HG02763 (cell line): ENCODE results near the gene LMTK2.
"Not testable (repeated sequence)": the region's sequence is repeated elsewhere in the genome, so short reads cannot be mapped to it uniquely, and the experiment has no call there.

Experiments
- ATAC-seq: cut with Tn5 transposase; IDR thresholded peaks from one replicate; pipeline ENCODE4 v1.9.1; 2021; ENCODE audit warnings: mild to moderate bottlenecking, moderate library complexity; ENCODE audit not compliant: unreplicated experiment

The LMTK2 gene

DNA sequence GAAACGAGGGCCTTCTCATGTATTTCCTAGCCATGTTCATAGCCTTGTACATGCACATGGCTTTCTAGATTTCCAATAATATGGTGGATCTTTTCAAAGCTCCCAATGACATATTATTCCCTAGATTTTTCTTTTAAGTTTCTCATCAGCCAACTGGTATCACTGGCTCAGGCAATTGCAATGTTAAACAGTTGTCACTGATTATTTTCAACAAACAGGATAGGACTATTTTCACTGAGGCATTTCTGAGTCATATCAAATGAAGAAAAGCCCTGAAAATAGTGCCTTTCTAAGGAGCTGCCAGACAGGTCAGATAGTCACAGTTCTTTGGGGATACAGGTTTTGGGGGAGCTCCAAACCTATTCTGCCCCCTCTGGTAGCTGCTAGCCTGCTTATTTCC lies 4.5 kb upstream of the LMTK2 start:
- ATAC-seq, result no peak

DNA sequence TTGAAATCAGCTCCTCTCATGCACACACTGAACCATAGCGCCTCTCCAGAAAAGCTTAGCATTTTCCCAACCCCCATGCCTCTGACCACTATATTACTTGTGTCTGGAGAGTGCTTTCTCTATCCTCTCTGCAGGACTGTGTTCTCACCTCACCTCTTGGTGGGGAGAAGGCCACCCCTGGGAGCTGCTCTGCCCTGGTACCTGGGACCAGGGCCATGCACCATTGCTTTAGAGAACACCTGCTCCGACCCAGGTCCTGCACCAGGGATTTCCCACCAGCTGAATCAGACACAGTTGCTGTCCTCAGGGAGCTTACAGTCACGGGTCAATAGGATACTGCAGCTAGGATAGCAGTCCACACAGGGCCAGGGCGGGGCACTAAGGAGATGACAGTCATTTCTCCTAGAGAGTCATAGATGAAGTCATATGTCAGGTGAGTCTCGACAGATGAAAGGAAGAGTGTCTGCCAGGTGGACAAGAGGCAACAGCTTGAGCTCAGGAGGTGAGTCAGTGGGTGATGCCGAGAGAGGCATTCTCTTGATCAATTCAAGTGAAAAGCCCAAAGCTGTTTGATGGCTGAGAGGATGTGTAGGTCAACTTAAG lies 619 bp upstream of the LMTK2 start:
- ATAC-seq, result no peak

DNA sequence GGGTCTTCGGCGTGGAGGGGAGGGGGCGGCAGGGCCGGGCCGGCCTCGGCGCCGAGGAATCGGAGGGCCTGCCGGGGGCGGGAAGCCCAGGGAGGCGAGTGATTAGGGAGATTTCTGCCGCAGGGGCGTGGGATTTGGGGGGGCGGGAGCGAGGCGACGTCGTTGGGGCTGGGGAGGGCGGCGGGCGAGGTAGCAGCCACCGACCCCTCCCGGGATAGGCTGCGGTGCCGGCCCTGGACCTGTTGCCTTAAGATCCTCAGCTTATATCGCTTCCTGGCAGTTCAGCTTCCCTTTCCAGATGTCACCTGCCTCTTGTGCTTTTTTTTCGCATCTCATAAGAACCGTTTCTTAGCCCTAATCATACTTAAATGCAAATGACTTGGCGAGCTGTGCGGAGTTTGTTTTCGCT lies 655 bp downstream of the LMTK2 start:
- no peak for ATAC-seq

DNA sequence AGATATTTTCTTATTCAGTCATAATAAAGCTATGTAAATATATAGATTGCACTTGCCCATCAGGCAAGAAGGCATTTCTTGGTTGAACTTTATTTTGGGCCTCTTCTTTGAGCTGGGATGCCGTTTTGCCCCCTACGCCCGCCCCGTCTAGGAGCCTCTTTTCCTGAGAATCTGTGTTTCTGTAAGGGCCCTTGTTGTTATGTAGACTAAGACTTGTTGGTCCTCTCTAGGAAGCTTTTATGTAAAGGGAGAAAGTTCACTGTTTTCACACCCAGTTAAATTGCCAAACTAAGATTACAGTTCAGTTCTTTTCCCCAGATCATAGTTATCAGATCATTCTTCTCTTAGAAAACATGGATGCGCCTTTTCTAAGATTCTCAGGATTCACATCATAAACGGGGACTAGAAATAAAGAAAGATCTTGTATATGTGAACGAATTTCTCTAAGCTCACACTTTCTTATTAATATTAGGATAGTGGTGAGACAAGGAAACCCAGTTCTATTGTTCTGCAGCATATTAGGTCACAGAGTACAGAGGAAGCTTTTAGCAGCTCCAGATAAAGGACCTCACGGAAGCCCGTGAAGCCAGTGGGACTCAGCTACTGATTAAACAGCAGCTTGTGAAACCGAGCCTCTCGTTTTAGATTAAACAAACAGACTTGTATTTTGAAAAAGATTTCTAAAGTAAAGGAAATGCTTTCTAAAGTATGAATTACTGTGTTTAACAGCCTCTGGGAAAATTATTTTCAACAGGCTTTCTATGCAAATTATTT lies 3.8 kb downstream of the LMTK2 start:
- ATAC-seq, result no peak

DNA sequence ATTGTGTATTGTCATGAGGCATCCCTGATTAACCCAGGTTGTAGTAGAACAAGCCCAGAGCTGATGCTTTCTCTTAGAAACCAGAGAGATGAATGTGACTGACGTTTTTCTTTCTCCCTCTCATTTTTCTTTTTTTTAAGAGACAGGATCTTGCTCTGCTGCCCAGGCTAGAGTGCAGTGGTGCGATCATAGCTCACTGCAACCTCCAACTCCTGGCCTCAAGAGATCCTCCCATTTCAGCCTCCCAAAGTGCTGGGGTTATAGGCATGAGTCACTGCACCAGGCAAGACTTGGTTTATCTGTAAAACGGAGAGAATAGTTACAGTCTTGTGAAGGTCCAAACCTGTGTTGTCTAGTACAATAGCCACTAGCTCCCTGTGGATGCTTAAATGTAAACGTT lies 5.4 kb downstream of the LMTK2 start:
- no peak for ATAC-seq

DNA sequence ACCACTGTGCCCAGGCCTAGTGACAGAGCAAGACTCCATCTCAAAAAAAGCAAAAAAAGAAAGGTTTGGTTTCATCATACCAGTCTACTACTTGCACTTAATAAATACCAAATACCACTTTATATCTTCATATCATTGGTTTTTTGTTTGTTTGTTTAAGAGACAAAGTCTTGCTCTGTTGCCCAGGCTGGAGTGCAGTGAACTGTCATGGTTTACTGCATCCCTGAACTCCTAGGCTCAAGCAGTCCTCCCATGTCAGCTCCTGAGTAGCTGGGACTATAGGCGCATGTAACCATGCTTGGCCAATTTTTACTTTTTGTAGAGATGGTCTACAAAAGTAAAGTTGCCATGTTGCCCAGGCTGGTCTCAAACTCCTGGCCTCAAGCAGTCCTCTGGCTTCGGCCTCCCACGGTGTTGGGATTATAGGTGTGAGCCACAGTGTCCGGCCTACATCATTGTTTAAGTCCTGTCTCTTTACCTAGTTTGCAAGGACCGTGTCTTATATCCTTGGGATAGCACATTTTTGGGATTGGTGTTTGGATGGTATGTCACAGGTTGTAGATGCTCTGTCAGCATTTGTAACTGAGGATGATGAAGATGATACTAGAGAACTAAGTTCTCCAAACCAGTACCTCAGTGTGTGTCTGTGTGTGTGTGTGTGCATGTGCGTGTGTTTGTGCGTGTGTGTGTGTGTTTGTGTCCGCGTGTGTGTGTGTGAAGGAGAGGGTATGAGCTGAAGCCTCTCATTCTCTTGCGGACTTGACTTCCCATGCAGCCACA lies 9.3 kb downstream of the LMTK2 start:
- ATAC-seq, result no peak

DNA sequence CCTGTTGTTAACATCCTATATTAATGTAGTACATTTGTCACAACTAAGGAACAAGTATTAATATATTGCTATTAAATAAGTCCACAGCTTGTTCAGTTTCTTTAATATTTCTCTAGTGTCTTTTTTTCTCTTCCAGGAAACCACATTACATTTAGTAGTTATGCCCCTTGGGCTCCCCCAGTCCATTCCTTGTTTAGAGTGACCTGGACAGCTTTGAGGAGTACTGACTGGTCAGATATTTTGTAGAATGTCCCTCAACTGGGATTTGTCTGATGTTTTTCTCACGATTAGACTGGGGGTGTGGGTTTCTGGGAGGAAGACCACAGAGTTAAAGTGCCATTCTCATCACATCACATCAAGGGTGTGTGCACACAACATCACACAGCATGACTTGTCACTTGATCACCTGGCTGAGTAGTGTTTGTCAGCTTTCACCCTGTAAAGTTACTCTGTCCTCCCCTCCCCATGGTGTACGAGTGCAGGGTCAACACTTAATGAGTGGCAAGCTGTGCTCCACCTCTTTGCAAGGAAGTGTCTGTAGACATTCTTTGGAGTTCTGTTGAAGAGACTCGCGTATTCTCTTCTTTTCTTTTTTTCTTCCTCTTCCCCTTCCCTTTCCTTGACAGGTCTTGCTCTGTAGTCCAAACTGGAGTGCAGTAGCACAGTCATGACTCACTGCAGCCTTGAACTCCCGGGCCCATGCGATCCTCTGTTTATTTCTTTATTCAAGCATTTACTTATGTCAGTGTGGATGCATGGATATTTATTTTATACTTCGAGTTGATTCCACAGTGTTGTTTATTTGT lies 10.2 kb downstream of the LMTK2 start:
- ATAC-seq, result no peak

DNA sequence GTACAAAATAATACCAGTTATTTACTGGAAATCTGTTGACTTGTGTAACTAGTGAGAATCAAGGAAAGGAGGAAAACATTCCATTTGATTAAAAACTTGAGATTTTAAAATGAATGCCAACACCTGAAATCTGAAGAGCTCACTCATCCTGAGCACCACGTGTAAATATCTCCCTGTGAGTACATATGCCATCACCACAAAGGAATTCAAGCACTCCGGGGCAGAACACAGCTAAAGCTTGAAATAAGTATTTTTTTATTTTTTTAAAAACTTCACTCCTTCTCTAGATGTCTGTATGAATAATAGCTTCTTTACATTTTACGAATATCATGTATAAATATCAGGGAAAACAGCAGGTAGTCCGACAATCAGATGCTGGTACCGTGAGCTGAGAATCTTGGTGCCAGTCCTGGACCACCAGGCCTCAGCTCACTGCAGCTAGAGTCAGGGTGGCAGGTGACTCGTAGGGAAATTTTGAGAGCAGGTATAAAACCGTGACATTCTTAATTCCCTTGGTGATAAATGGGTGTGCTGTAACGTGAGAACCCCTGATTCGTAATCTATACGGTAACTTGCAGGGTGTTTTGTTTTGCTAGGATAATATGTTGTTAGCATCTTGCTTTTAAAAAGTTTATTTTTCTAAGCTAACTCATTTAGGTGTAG lies 12.7 kb downstream of the LMTK2 start:
- no peak for ATAC-seq

DNA sequence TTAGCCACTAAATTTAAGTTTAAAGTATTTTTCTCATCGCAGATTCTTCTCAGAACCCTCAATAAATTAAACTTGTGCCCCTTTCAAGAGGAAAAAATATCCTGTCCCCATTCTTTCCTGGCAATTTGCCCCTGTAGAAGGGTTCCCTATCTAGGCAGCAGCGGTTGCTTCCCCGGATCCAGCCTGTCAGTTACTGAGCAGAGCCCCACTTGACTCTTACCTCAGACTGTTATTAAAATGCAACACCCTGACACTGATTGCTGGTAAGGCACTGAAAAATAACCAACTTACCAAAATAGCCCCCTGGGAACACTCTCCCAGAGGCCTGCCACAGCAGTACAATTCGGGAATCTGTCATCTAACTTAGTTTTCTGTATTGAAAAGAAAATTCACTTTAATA lies 13.9 kb downstream of the LMTK2 start:
- no peak for ATAC-seq

DNA sequence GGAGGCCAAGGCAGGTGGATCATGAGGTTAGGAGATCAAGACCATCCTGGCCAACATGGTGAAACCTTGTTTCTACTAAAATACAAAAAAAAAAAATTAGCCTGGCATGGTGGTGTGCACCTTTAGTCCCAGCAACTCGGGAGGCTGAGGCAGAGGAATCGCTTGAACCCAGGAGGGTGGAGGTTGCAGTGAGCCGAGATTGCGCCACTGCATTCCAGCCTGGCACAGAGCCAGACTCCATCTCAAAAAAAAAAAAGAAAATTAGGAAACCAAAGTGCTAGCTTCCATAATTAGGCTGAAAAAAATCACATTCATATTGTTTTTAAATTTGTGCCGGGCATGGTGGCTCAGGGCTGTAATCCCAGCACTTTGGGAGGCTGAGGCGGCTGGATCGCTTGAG lies 14.7 kb downstream of the LMTK2 start:
- ATAC-seq, result not testable (repeated sequence)

DNA sequence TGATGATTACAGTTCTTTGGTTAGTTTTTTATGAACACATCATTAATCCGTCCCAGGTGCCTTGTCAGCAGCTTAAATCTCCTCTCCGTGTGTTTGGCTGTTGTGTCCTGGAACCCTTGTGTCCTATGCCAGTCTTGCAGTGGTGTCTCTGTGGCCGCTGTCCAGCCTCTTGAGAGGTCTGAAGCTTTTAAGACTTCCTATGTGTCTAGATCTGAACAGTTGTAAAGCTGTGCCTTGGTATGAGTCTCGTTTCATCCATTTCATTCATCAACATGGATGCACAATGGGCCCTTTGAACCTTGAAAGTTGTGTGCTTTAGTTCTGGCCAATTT lies 16.7 kb downstream of the LMTK2 start:
- ATAC-seq, result no peak

DNA sequence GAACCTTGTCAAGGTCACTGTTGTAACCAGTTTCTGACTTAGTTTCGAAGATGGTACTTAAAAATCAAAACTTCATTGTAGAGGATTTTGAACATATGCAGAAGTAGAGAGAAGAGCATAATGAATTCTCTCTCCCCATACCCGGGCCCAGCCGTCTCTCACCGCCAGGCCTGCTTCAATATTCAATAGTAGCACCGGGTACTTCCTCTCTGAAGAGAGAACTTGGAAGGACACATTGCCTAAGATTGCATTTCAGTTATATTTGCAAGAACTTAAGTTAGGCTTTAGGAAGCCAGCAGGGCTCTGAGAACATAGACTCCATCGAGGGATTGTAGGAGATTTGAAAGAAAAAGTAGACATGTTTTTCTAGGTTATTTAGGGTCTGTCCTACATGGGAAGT lies 19.1 kb downstream of the LMTK2 start:
- ATAC-seq, result no peak

DNA sequence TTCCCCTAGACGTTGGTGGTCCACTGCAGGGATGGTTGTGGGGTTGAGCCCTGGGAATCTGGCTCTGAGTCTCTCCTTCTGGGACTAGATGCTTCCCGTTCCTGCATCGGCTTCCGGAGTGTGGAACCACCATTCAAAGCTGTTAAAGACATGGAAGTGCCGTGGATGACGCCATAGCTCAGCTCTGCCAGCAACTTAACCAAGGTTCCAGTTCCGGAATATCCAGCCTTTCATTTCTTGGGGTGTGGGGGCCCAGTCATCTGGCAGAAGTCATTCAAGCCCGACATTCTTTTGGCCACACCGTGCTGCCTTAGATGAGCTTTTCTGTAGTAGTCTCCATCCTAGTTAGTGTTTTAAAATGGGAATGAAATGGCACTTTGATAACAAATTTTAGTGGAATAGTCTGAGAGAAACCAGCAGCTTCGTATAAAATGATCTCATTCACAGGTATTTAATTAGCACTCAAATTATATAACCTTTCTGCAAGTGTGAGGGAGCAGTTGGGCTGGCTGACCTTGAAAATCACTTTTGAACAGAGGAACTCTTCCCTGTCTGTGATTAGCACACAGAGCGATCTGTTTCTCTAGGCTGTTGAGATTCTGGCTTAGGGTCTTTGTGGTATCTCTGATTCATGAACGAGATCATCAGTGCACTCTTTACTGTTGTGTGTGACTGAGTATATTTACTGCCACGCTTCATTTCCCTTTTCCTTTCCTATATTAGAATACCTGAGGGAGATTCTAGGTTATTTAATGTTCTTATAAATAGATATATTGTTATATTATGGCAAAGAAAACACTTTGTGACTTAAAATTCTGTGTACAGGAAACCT lies 19.9 kb downstream of the LMTK2 start:
- no peak for ATAC-seq

DNA sequence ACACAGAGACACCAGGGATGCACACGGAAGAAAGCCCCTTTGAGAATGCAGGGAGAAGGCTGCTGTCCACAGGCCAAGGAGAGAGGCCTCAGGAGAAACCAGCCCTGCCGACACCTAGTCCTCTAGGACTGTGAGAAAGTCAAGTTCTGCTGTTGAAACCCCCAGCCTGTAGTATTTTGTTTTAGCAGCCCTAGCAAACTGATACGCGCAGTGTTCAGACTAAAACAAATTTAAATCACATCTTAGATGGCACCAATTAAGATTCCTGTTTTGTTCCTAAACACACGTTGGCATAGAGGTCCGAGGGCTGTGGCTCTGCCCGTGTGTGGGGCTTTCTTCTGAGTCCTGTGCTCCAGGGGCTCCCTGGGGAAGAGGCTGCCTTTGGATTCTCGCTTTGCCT lies 21.7 kb downstream of the LMTK2 start:
- ATAC-seq, result no peak

DNA sequence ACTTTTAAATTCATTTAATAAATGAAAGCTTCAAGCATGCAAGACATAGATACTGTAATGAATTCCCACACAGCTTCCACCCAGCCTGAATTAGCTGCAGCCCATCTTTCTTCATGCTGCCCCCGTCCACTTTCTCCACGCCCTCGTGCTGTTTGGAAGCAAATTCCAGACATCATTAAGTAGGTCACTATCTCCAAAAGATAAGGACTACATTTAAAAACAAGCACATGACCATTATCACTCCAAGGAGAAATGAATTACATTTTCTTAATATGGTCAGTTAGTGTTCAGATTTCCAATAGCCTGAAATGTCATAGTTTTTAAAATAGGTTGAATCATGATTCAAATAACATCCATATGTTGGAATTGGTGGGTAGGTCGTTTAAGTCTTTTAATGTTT lies 24.3 kb downstream of the LMTK2 start:
- ATAC-seq, result no peak

DNA sequence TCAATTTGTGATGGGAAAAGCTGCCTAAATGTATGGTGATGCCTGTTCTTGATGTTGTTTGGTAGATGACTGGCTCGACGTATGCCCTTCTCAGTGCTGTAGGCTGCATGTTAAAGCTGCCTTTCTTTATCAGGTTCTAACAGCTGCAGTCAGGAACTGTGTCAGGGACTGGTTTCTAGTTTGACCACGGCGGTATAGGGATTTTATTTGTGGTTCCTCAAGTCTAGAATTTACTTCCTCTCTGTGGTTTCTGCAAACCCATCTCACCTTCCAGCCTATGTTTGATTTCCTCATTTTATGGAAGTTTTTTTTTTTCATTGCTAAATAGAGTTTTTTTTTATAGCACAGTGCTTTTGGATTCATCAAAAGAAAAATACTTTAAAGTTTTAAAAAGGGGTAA lies 26.5 kb downstream of the LMTK2 start:
- ATAC-seq, result peak; percentile 69

DNA sequence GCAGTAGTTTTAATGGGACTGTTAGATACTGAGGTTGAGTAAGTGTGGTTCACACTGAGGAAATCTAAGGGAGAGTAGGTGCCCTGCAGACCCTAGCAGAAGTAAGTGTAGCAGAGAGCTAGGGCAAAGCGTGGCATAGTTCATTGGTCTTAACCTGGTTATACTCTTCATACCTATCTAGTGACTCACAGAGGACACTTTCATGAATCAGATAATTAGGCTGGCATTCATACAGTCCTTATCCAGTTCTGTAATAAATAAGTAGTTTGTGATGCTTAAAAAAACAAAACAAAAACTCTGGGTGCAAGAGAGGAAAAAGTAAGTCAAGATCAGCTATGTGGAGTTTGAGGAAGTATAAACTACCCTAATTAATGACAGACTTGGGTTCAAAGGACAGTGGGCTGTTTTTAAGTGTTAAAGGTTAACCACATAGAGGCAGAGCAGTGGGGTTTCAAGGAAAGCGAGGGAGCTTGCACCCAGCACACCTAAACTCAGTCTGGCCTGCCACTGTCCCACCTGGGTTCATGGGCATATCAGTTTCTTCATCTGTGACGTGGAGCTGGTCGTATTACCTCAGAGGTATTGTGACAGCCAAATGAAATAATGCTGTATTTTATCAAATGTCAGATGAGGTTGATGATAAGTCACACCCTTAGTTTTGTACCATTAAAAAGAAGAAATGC lies 27.1 kb downstream of the LMTK2 start:
- peak; percentile 11 for ATAC-seq

DNA sequence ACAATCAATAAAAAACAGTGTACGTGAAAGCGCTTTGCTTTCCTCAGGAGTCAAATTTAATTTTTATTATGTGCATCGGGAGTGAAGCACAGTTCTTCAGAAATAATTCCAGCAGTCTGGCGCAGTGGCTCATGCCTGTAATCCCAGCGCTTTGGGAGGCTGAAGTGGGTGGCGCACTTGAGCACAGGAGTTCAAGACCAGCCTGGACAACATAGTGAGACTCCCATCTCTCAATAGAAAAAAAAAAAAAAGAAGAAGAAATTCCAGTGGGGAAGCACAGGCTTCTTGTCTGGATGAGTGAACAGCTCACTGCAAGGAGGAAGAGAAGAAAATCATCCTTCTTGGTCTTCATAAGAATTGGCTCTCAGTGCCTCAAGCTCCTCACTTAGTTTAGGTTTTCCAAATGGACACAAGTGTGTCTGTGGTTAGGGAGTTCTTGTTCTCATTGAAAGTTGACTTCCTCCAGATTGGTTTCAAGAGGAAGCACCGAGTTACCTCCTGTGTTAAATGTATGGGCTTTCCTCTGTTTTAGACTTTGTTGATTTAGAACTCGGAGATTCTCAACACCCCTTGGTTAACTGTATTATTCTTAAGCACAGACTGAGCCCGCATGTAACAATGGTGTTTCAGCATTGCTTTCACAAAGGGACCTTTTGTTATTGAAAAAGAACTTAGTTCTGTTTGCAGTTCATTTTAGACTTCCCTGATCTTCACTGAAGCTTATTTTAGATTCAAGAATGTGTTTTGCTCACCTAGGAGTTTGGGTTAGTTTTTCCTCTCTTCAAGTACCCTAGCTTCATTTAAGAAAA lies 28.0 kb downstream of the LMTK2 start:
- ATAC-seq, result no peak

DNA sequence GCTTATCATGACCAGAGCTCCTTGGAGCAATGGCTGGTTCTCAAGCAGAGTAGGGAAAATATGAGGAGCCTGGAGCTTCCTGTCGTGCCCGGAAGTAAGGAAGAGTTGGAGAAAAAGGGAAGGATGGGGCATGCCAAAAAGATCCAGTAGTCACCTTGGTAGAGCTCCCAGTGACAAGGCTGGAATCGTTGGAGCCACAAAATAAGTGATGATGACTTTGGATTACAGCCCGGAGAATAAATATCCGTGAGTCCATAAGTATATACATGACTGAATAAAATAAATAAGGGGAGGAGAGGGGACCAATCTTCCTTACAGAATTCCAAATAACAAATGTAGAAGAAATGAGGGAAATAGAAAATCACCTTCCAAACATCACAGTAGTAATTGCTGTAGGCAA lies 29.3 kb downstream of the LMTK2 start:
- no peak for ATAC-seq
